Caco-2 (cell line): ENCODE results near the gene ZNRF1. TPM values are rescaled to one million over a fixed set of nuclear protein-coding genes. Genes with fewer than 3 reads are reported as not detected.

Experiments
- BruUV-seq: library from RNA; stranded (reverse); fragments of 400-500 nt; replicated peaks from 2 replicates; lab custom pipeline; 2021; lab: Mats Ljungman, UMichigan
- CTCF ChIA-PET: fragments of 300-600 bp; sonication (Branson Sonifier 250); formaldehyde crosslinking; loops from one replicate; lab custom pipeline; 2022; ENCODE audit warnings: antibody characterized with exemption; lab: Charles Lee
- POLR2A ChIA-PET: fragments of 300-600 bp; sonication (Branson Sonifier 250); formaldehyde crosslinking; loops from one replicate; lab custom pipeline; 2022; ENCODE audit warnings: antibody characterized with exemption; lab: Charles Lee
- DNase-seq, 2 experiments: peaks; one replicate each; pipeline versions ENCODE4 v3.0.0 to v3.0.0-alpha.2; 2020 to 2022
- H3K27me3 ChIP-seq: replicated peaks from 2 replicates; pipeline ENCODE4 v1.6.0; 2011; ENCODE audit warnings: low read length; ENCODE audit not compliant: control insufficient read depth, insufficient read depth
- H3K36me3 ChIP-seq: 2 replicates; pipeline ENCODE4 v1.5.1; 2011; ENCODE audit warnings: low read length; ENCODE audit not compliant: control insufficient read depth, insufficient read depth
- H3K4me1 ChIP-seq: fragments of 250-450 bp; sonication (Bioruptor Pico); 2 replicates; pipeline ENCODE4 v1.5.1; 2020; ENCODE audit warnings: mild to moderate bottlenecking
- H3K4me3 ChIP-seq: 2 replicates; pipeline ENCODE4 v1.5.1; 2011; ENCODE audit warnings: low read depth, mild to moderate bottlenecking, control low read depth, low read length
- H3K9me3 ChIP-seq: fragments of 250-450 bp; sonication (Bioruptor Pico); 2 replicates; pipeline ENCODE4 v1.5.1; 2020; ENCODE audit warnings: mild to moderate bottlenecking, moderate library complexity
- H3K27ac Mint-ChIP-seq: one replicate; pipeline ENCODE4 v1.8.0; 2022; ENCODE audit warnings: mixed read lengths; ENCODE audit not compliant: unreplicated experiment
- H3K27me3 Mint-ChIP-seq: one replicate; pipeline ENCODE4 v1.8.0; 2022; ENCODE audit warnings: mixed read lengths; ENCODE audit not compliant: insufficient read depth, unreplicated experiment
- H3K36me3 Mint-ChIP-seq: one replicate; pipeline ENCODE4 v1.8.0; 2022; ENCODE audit warnings: mild to moderate bottlenecking, mixed read lengths; ENCODE audit not compliant: insufficient read depth, unreplicated experiment
- H3K4me1 Mint-ChIP-seq: one replicate; pipeline ENCODE4 v1.8.0; 2022; ENCODE audit warnings: low read depth, mixed read lengths; ENCODE audit not compliant: unreplicated experiment
- H3K4me3 Mint-ChIP-seq: one replicate; pipeline ENCODE4 v1.8.0; 2022; ENCODE audit warnings: mild to moderate bottlenecking, moderate library complexity, mixed read lengths; ENCODE audit not compliant: unreplicated experiment
- H3K9me3 Mint-ChIP-seq: one replicate; pipeline ENCODE4 v1.8.0; 2022; ENCODE audit warnings: mixed read lengths; ENCODE audit not compliant: unreplicated experiment
- CTCF ChIP-seq, 2 experiments: fragments of 200-600 bp in 1 of 2; IDR thresholded peaks; 1 replicate in 1 of 2; 2 replicates in 1 of 2; pipeline versions ENCODE4 v1.5.1 to v1.8.0; 2011 to 2022; ENCODE audit warnings: antibody characterized with exemption in 1 of 2, control low read depth in 1 of 2, inconsistent platforms in 1 of 2, low read depth in 1 of 2, low read length in 1 of 2, mild to moderate bottlenecking in 1 of 2, moderate library complexity in 1 of 2; ENCODE audit not compliant: insufficient read depth in 1 of 2, severe bottlenecking in 1 of 2, unreplicated experiment in 1 of 2
- intact Hi-C: fragments of 100-400 bp; cut with micrococcal nuclease; formaldehyde crosslinking; loops from one replicate; pipeline ENCODE4 v1.10.0; 2022; ENCODE audit not compliant: unreplicated experiment
- total RNA-seq: library from RNA; stranded (reverse); gene quantifications from 2 replicates; pipeline ENCODE4 v1.2.3, GENCODE V29; 2022

The ZNRF1 gene
- total RNA-seq, 1 experiment from 2014 or later: 68.6 TPM

GRCh38 chr16:75029854-75030253 lies 31.0 kb downstream of the ZNRF1 start:
- no peak for TF ChIP-seq CTCF (IDR thresholded peaks at IDR 0.05; ENCODE audit: insufficient read depth in 1 of 2, low read depth in 1 of 2, low read length in 1 of 2, severe bottlenecking in 1 of 2, unreplicated experiment in 1 of 2)
- peaks cover 7% of the 10 kb centered on the region for H3K36me3 Mint-ChIP-seq
- POLR2A ChIA-PET: no interaction called here
- H3K4me3 Mint-ChIP-seq: no peak overlapping the region
- H3K27me3 ChIP-seq: no peaks in the 10 kb centered on the region
- DNase-seq: peak in 1 of 2 experiments; percentile 46
- CTCF ChIA-PET: no interaction called here
- no peaks in the 10 kb centered on the region for H3K36me3 ChIP-seq
- no peaks in the 10 kb centered on the region for H3K9me3 Mint-ChIP-seq
- no TSS peak for BruUV-seq
- peaks cover 3% of the 10 kb centered on the region; the same call in 1 of the 2 replicates for H3K9me3 ChIP-seq
- H3K4me1 Mint-ChIP-seq: no peaks in the 10 kb centered on the region
- H3K27ac Mint-ChIP-seq: peak overlapping the region; percentile 33
- intact Hi-C loops: loop anchor here (2.0 kb wide), 1 partner anchor 29 kb away; no protein-coding TSS in a partner anchor
- H3K4me3 ChIP-seq: no peak overlapping the region
- H3K27me3 Mint-ChIP-seq: no peaks in the 10 kb centered on the region
- peaks cover 29% of the 10 kb centered on the region for H3K4me1 ChIP-seq

GRCh38 chr16:75032655-75033054 lies 33.8 kb downstream of the ZNRF1 start:
- DNase-seq: no peak
- Mint-ChIP-seq H3K36me3 (peaks cover 33% of the 10 kb centered on the region), H3K27ac (no peak overlapping the region), H3K4me3 (no peak overlapping the region), H3K27me3 (no peaks in the 10 kb centered on the region), H3K4me1 (no peaks in the 10 kb centered on the region), H3K9me3 (peaks cover 22% of the 10 kb centered on the region)
- intact Hi-C loops: no loop called here
- Histone ChIP-seq H3K4me3 (no peak overlapping the region), H3K9me3 (peaks cover 3% of the 10 kb centered on the region; the same call in 1 of the 2 replicates), H3K36me3 (peaks cover 1% of the 10 kb centered on the region), H3K4me1 (peaks cover 26% of the 10 kb centered on the region), H3K27me3 (no peaks in the 10 kb centered on the region)
- no peak for TF ChIP-seq CTCF (IDR thresholded peaks at IDR 0.05; ENCODE audit: insufficient read depth in 1 of 2, low read depth in 1 of 2, low read length in 1 of 2, severe bottlenecking in 1 of 2, unreplicated experiment in 1 of 2)
- POLR2A ChIA-PET: interaction anchor here (1.0 kb wide), 1 partner anchor 34 kb away, joined by 6 read pairs; no protein-coding TSS in a partner anchor
- BruUV-seq: no TSS peak
- CTCF ChIA-PET: no interaction called here

DNA sequence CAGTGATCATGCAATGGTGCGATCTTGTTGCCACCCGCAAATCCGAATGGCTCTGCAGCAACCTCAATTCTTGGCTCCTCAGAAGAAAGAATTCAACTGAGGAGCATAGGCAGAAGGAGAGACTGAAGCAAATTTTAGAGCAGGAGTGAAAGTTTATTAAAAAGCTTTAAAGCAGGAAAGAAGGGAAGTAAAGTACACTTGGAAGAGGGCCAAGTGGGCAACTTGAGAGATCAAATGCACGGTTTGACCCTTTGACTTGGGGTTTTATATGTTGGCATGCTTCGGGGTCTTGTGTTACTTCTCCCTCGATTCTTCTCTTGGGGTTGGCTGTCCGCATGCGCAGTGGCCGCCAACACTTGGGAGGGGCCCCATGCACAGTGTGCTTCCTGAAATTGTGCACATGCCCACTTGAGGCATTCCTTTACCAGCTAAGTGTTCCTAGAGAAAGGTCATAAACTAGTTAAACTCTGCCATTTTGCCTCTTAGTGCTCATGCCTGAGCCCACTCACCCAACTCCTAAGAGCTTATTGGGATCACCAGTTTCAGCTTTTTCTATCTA lies 36.7 kb downstream of the ZNRF1 start:
- Histone ChIP-seq H3K4me3 (no peak overlapping the region), H3K36me3 (peaks cover 4% of the 10 kb centered on the region), H3K27me3 (no peaks in the 10 kb centered on the region), H3K9me3 (no peaks in the 10 kb centered on the region; the same call in 1 of the 2 replicates), H3K4me1 (peaks cover under 1% of the 10 kb centered on the region; the same call in 1 of the 2 replicates)
- ChIA-PET POLR2A (no interaction called here), CTCF (no interaction called here)
- DNase-seq: no peak
- TF ChIP-seq CTCF (IDR thresholded peaks at IDR 0.05; ENCODE audit: insufficient read depth in 1 of 2, low read depth in 1 of 2, low read length in 1 of 2, severe bottlenecking in 1 of 2, unreplicated experiment in 1 of 2): no peak
- intact Hi-C loops: no loop called here
- H3K4me1 Mint-ChIP-seq: no peaks in the 10 kb centered on the region
- no TSS peak for BruUV-seq
- no peaks in the 10 kb centered on the region for H3K27me3 Mint-ChIP-seq
- no peak overlapping the region for H3K4me3 Mint-ChIP-seq
- H3K9me3 Mint-ChIP-seq: peaks cover 35% of the 10 kb centered on the region
- H3K27ac Mint-ChIP-seq: no peak overlapping the region
- H3K36me3 Mint-ChIP-seq: peaks cover 34% of the 10 kb centered on the region
